Subcutaneous abdominal adipose tissue (tissue), 5 donors: ENCODE data around the gene GALR3.

Experiments used
- H3K27ac ChIP-seq: one replicate; pipeline ENCODE4 v1.7.0; 2013; ENCODE audit warnings: low read depth, mild to moderate bottlenecking, inconsistent platforms, low read length, moderate library complexity
- H3K27me3 ChIP-seq, 5 donors: one replicate each; pipeline ENCODE4 v1.7.0; 2013; ENCODE audit warnings: low read length in 5 of 5, inconsistent platforms in 1 of 5; ENCODE audit not compliant: control insufficient read depth in 5 of 5, insufficient read depth in 4 of 5
- H3K36me3 ChIP-seq, 5 donors: one replicate each; pipeline ENCODE4 v1.7.0; 2013; ENCODE audit warnings: low read length in 5 of 5; ENCODE audit not compliant: control insufficient read depth in 5 of 5, insufficient read depth in 5 of 5
- H3K4me1 ChIP-seq, 5 donors: one replicate each; pipeline ENCODE4 v1.7.0; 2013; ENCODE audit warnings: low read length in 5 of 5, mild to moderate bottlenecking in 3 of 5, moderate library complexity in 1 of 5; ENCODE audit not compliant: control insufficient read depth in 5 of 5, insufficient read depth in 5 of 5
- H3K4me3 ChIP-seq, 5 donors: one replicate each; pipeline ENCODE4 v1.7.0; 2013; ENCODE audit warnings: low read length in 5 of 5, low read depth in 1 of 5
- H3K9ac ChIP-seq, 5 donors: one replicate each; pipeline ENCODE4 v1.7.0; 2013; ENCODE audit warnings: low read length in 5 of 5, mild to moderate bottlenecking in 4 of 5, moderate library complexity in 3 of 5
- H3K9me3 ChIP-seq, 5 donors: one replicate each; pipeline ENCODE4 v1.7.0; 2013; ENCODE audit warnings: low read length in 5 of 5; ENCODE audit not compliant: control insufficient read depth in 5 of 5
- donor health status: healthy.
- donor health status: healthy.
- donor health status: healthy.
- donor health status: healthy.
- donor health status: healthy.

GALR3 gene

DNA sequence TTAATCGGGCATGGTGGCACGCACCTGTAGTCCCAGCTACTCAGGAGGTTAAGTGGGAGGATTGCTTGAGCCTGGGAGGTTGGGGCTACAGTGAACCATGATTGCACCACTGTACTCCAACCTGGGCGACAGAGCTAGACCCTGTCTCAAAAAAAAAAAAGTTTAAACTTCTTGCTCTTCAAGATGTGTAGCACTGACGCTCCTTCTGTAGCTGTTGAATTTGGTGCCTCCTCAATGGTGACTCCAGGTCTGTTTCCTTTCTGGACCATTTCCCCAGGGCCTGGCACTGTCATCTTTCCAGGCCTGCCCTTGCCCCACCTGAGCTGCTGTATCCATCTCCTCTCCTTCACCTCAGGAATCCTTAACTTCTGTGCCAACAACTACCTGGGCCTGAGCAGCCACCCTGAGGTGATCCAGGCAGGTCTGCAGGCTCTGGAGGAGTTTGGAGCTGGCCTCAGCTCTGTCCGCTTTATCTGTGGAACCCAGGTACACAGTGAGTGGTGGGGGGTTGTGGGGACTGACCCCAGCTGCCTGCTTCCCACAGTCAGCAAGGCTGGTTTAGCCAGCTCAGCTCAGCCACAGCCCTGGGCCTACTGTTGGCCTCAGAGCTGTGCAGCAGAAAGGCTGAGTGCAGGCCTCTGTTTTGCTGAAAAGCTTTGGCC, 13.4 kb upstream of the GALR3 start:
- Histone ChIP-seq H3K27me3 (no peaks in the 10 kb centered on the region), H3K4me1 (peaks cover 2 to 34% (median 29%) of the 10 kb centered on the region in 5 donors), H3K9me3 (no peaks in the 10 kb centered on the region), H3K9ac (no peak overlapping the region), H3K36me3 (peaks cover 0 to 3% (median 0%) of the 10 kb centered on the region in 5 donors), H3K4me3 (no peak overlapping the region), H3K27ac (no peak overlapping the region)

DNA sequence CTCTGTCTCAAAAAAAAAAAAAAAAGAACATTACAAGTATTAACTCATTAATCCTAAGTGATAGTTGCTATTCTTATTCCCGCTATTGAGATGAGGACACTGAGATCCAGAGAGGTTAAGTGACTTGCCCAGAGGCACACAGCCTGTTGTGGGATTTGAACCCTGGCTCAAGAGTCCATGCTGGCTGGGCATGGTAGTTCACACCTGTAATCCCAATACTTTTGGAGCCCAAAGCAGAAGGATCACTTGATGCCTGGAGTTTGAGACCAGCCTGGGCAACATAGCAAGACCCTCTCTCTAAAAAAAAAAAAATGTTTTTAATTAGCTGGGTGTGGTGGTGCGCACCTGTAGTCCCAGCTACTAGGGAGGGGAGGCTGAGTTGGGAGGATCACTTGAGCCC, 11.3 kb upstream of the GALR3 start:
- no peaks in the 10 kb centered on the region for H3K9me3 ChIP-seq
- H3K4me3 ChIP-seq: no peak overlapping the region
- no peaks in the 10 kb centered on the region for H3K27me3 ChIP-seq
- peaks cover 0 to 7% (median 0%) of the 10 kb centered on the region in 5 donors for H3K36me3 ChIP-seq
- peaks cover 0 to 16% (median 13%) of the 10 kb centered on the region in 5 donors for H3K4me1 ChIP-seq
- H3K9ac ChIP-seq: no peak overlapping the region
- no peak overlapping the region for H3K27ac ChIP-seq

GRCh38 chr22:37812869-37813678, 10.1 kb upstream of the GALR3 start:
- Histone ChIP-seq H3K9ac (no peak overlapping the region), H3K9me3 (no peaks in the 10 kb centered on the region), H3K27ac (no peak overlapping the region), H3K4me3 (no peak overlapping the region), H3K27me3 (no peaks in the 10 kb centered on the region), H3K36me3 (peaks cover 0 to 7% (median 0%) of the 10 kb centered on the region in 5 donors), H3K4me1 (peaks cover 1 to 14% (median 11%) of the 10 kb centered on the region in 5 donors)

- H3K27me3 ChIP-seq: peaks cover 4 to 10% (median 8%) of the 10 kb centered on the region in 5 donors
Observed at GRCh38 chr22:37815593-37815992, 7.6 kb upstream of the GALR3 start.

GRCh38 chr22:37816543-37817180, 6.5 kb upstream of the GALR3 start:
- Histone ChIP-seq H3K9ac (no peak overlapping the region), H3K27ac (no peak overlapping the region), H3K36me3 (peaks cover 0 to 7% (median 0%) of the 10 kb centered on the region in 5 donors), H3K4me1 (peaks cover 1 to 20% (median 19%) of the 10 kb centered on the region in 5 donors), H3K4me3 (no peak overlapping the region), H3K27me3 (peaks cover 4 to 13% (median 10%) of the 10 kb centered on the region in 5 donors), H3K9me3 (no peaks in the 10 kb centered on the region)

More at GRCh38 chr22:37815593-37815992, 7.6 kb upstream of the GALR3 start:
- no peak overlapping the region for H3K9ac ChIP-seq
- peaks cover 0 to 7% (median 0%) of the 10 kb centered on the region in 5 donors for H3K36me3 ChIP-seq
- no peaks in the 10 kb centered on the region for H3K9me3 ChIP-seq
- H3K4me3 ChIP-seq: no peak overlapping the region
- no peak overlapping the region for H3K27ac ChIP-seq
- peaks cover 1 to 20% (median 19%) of the 10 kb centered on the region in 5 donors for H3K4me1 ChIP-seq

DNA sequence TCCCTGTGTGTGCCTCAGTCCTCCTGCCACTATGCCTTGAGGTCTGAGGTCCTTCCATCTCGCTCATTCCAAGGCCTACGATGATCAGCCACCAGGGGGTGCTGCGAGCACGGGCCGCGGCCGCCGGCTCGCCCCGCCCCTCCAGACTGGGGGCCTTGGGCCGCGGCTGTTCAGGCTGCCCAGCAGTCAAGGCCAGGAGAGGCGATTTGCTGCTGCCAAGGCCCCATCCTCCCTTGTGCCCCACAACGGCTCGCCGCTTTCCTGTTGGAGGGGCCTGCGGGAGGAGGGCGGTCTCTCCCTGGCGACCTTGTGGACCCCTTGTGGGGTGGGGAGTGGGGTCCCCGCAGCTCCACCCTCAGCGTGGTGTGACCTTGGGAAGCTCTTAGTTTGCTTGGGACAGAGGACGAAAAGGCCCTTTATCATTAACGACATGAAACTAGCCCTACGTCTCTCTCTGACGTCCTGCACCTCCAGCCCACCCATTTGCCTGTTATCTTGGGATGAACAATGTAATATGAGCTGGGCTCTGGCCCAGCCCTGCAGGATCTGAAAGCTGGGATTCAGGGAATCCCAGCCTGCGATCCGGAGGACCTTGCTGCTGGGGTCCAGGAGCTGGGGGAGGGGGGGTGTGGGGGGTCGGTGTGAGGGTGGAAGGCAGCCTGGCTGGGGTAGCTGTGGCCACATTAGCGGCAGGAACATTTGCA, 5.3 kb upstream of the GALR3 start:
- H3K9me3 ChIP-seq: no peaks in the 10 kb centered on the region
- H3K9ac ChIP-seq: peak overlapping the region in 4 of 5 donors; percentile 31 to 67 (median 53)
- H3K27me3 ChIP-seq: peaks cover 14 to 24% (median 21%) of the 10 kb centered on the region in 5 donors
- H3K36me3 ChIP-seq: peaks cover 0 to 7% (median 0%) of the 10 kb centered on the region in 5 donors
- peaks cover 1 to 20% (median 19%) of the 10 kb centered on the region in 5 donors for H3K4me1 ChIP-seq
- peak overlapping the region; percentile 36 to 61 (median 54) for H3K4me3 ChIP-seq
- H3K27ac ChIP-seq: no peak overlapping the region

DNA sequence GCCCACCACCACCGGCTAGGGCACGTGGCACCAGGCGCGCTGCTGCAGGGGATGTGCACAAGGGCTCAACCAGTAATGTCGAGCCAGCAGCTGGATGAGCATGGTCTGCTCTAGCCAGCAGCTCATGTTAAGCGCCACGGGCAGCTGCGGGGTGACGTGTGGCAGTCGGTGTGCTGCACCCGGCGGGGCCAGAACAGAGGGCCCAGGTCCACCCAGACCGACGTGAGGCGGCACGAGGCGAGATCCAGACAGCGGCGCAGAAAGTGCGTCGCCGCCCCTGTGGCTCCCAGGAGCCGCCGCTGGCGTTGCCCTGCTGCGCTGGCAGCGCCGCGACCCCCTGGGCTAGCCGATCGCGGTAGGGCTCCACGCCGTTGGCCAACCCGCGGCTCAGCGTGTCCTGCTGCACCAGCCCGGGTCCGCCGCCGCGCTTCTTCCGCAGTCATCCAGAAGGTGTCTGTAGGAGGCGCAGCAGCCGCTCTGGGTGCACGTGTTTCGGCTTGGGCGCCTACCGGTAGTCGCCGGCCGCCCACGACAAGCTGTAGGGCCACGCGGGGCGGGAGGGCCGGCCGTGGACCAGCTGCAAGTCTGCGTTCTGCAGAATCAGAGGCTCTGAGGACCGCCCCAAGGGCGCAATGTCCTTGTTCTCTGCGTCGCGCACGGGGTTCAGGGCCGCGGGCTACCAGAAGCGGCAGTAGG, 4.6 kb upstream of the GALR3 start:
- peaks cover 21 to 31% (median 28%) of the 10 kb centered on the region in 5 donors for H3K27me3 ChIP-seq
- peaks cover 0 to 7% (median 0%) of the 10 kb centered on the region in 5 donors for H3K36me3 ChIP-seq
- H3K9ac ChIP-seq: peak overlapping the region in 1 of 5 donors; percentile 54
- H3K27ac ChIP-seq: no peak overlapping the region
- H3K4me3 ChIP-seq: peak overlapping the region in 4 of 5 donors; percentile 51 to 61 (median 56)
- H3K9me3 ChIP-seq: no peaks in the 10 kb centered on the region
- H3K4me1 ChIP-seq: peaks cover 1 to 20% (median 19%) of the 10 kb centered on the region in 5 donors

DNA sequence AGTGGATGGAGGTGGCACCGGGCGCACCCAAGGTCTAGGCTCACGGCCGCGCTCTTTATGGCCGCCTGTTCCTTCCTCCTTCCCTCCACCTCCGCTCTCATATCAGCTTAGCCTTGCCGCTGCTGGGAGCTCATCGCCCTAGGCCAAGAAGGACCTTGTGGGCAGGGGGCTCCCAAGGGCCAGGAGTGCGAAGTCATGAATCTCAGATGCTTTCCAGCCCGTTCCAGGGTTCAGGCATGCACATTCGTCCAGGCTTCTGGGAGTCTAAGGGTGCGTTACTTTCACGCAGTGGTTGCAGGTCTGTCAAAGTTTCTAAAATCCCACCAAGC, 4.1 kb upstream of the GALR3 start:
- no peaks in the 10 kb centered on the region for H3K9me3 ChIP-seq
- peaks cover 1 to 20% (median 19%) of the 10 kb centered on the region in 5 donors for H3K4me1 ChIP-seq
- H3K9ac ChIP-seq: peak overlapping the region in 1 of 5 donors; percentile 54
- H3K36me3 ChIP-seq: peaks cover 0 to 7% (median 0%) of the 10 kb centered on the region in 5 donors
- H3K27me3 ChIP-seq: peaks cover 22 to 34% (median 29%) of the 10 kb centered on the region in 5 donors
- peak overlapping the region in 4 of 5 donors; percentile 27 to 61 (median 56) for H3K4me3 ChIP-seq
- H3K27ac ChIP-seq: no peak overlapping the region

DNA sequence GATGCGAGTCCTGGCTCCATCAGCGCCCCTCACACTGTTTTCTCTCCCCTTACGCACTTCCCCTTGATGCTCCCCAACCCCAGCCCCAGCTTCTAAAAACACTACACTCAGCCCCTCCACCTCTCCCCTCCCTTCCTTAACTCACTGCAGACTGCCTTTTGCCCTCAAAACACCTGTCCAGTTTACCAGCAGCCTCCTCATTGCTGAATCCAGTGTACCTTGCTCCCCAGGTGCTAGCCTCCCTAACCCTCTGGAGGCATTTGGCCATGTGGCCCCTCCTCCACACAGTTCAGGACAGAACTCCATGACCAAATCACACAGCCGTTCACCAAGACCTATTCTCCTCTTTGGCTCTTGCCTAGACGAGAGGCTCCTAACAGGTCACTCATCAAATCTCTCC, 2.8 kb upstream of the GALR3 start:
- Histone ChIP-seq H3K27me3 (peaks cover 26 to 35% (median 31%) of the 10 kb centered on the region in 5 donors), H3K4me3 (no peak overlapping the region), H3K9ac (no peak overlapping the region), H3K9me3 (no peaks in the 10 kb centered on the region), H3K36me3 (no peaks in the 10 kb centered on the region), H3K27ac (no peak overlapping the region), H3K4me1 (peaks cover 1 to 30% (median 19%) of the 10 kb centered on the region in 5 donors)
